RWPE2 (cell line): Measurements from ENCODE around the gene TRAK1.

Source experiments
- ATAC-seq: fragments of 200-7000 bp; cut with Tn5 transposase; 3 replicates; pipeline ENCODE4 v1.9.1; 2021; ENCODE audit warnings: low read depth
- DNase-seq: peaks from one replicate; pipeline ENCODE4 v3.0.0-alpha.2; 2020; ENCODE audit warnings: low spot score
- H3K27ac ChIP-seq: fragments of 450-650 bp; 2 replicates; pipeline ENCODE4 v1.5.1; 2017; ENCODE audit warnings: mild to moderate bottlenecking; ENCODE audit not compliant: poor library complexity, severe bottlenecking
- H3K27me3 ChIP-seq: fragments of 250-450 bp; sonication (Bioruptor Pico); 2 replicates; pipeline ENCODE4 v1.5.1; 2021; ENCODE audit warnings: mild to moderate bottlenecking, moderate library complexity; ENCODE audit not compliant: insufficient read depth, poor library complexity, severe bottlenecking
- H3K36me3 ChIP-seq: fragments of 250-450 bp; sonication (Bioruptor Pico); 2 replicates; pipeline ENCODE4 v1.5.1; 2020; ENCODE audit warnings: low read depth, mild to moderate bottlenecking, moderate library complexity
- H3K4me1 ChIP-seq: fragments of 250-450 bp; sonication (Bioruptor Pico); 2 replicates; pipeline ENCODE4 v1.5.1; 2021; ENCODE audit warnings: mild to moderate bottlenecking, moderate library complexity; ENCODE audit not compliant: insufficient read depth, poor library complexity, severe bottlenecking
- H3K4me3 ChIP-seq: fragments of 250-450 bp; sonication (Bioruptor Pico); 2 replicates; pipeline ENCODE4 v1.5.1; 2021; ENCODE audit warnings: mild to moderate bottlenecking, moderate library complexity; ENCODE audit not compliant: severe bottlenecking
- H3K9me3 ChIP-seq: fragments of 250-450 bp; sonication (Bioruptor Pico); 2 replicates; pipeline ENCODE4 v1.5.1; 2021; ENCODE audit warnings: mild to moderate bottlenecking, moderate library complexity; ENCODE audit not compliant: severe bottlenecking
- CTCF ChIP-seq: fragments of 450-650 bp; IDR thresholded peaks from one replicate; pipeline ENCODE4 v1.5.1; 2017; ENCODE audit warnings: mild to moderate bottlenecking, moderate library complexity; ENCODE audit not compliant: poor library complexity, severe bottlenecking

Gene TRAK1

DNA sequence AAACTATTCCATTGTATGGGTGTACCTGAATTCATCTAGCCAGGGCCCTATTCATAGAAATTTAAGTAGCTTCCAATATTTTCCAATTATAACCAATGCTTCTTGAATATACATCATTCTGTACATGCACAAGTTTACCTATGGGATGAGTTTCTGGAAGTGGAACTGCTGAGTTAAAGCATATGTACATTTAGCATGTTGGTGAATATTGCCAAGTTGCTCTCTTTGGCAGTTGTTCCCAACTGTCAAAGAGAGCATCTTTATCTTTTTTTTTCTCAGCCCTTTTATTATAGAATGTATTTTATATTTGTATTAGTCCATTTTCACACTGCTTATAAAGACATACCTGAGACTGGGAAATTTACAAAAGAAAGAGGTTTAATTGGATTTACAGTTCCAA is 183.1 kb downstream of the TRAK1 start:
- TF ChIP-seq CTCF, result no peak
- no peak for DNase-seq
- H3K4me3 ChIP-seq, result no peak overlapping the region
- ATAC-seq, result no peak
- H3K27me3 ChIP-seq, result no peaks in the 10 kb centered on the region
- no peaks in the 10 kb centered on the region for H3K4me1 ChIP-seq
- no peak overlapping the region for H3K27ac ChIP-seq
- H3K36me3 ChIP-seq, result no peaks in the 10 kb centered on the region
- H3K9me3 ChIP-seq, result no peaks in the 10 kb centered on the region

- no peak for DNase-seq
- Histone ChIP-seq H3K4me3 (no peak overlapping the region), H3K27me3 (no peaks in the 10 kb centered on the region), H3K27ac (no peak overlapping the region), H3K4me1 (no peaks in the 10 kb centered on the region), H3K36me3 (no peaks in the 10 kb centered on the region), H3K9me3 (no peaks in the 10 kb centered on the region)
- no peak for TF ChIP-seq CTCF
- no peak for ATAC-seq
These were observed 184.1 kb downstream of the TRAK1 start for GRCh38 chr3:42275217-42275616.
